Activated T-helper 17 cell treated with anti-CD3 and anti-CD28 coated beads, Interleukin-2, amount 50 U/mL, for 72 hours (primary cell): ENCODE results near the gene ARVCF. TPM values are rescaled to one million over a fixed set of nuclear protein-coding genes. Genes with fewer than 3 reads are reported as not detected.

Experiments
- ATAC-seq: fragments of 150-1000 bp; cut with Tn5 transposase; replicated peaks from 2 replicates; pipeline ENCODE4 v1.10.0; 2021; ENCODE audit warnings: mild to moderate bottlenecking, moderate library complexity
- H3K27ac Mint-ChIP-seq: one replicate; pipeline ENCODE4 v1.8.0; 2022; ENCODE audit warnings: mixed read lengths
- H3K27me3 Mint-ChIP-seq: one replicate; pipeline ENCODE4 v1.8.0; 2022; ENCODE audit warnings: mixed read lengths
- H3K36me3 Mint-ChIP-seq: one replicate; pipeline ENCODE4 v1.8.0; 2022; ENCODE audit warnings: low read depth, mild to moderate bottlenecking, mixed read lengths
- H3K4me1 Mint-ChIP-seq: one replicate; pipeline ENCODE4 v1.8.0; 2022; ENCODE audit warnings: mixed read lengths
- H3K4me3 Mint-ChIP-seq: one replicate; pipeline ENCODE4 v1.8.0; 2022; ENCODE audit warnings: mild to moderate bottlenecking, mixed read lengths
- H3K9me3 Mint-ChIP-seq: one replicate; pipeline ENCODE4 v1.8.0; 2022; ENCODE audit warnings: mixed read lengths
- total RNA-seq, 2 donors: library from RNA; stranded (reverse); gene quantifications; one replicate each; pipeline ENCODE4 v1.2.3, GENCODE V29; 2022

The ARVCF gene
- total RNA-seq, 2 donors from 2014 or later, result 1.0 to 1.2 TPM

- no peaks in the 10 kb centered on the region for H3K36me3 Mint-ChIP-seq
- no peaks in the 10 kb centered on the region for H3K9me3 Mint-ChIP-seq
- no peaks in the 10 kb centered on the region for H3K27me3 Mint-ChIP-seq
- peaks cover 1% of the 10 kb centered on the region for H3K4me1 Mint-ChIP-seq
- no peak overlapping the region for H3K27ac Mint-ChIP-seq
- ATAC-seq, result no peak
- no peak overlapping the region for H3K4me3 Mint-ChIP-seq
These were observed 56.0 kb downstream of the ARVCF start for GRCh38 chr22:19960491-19961200.

GRCh38 chr22:19959587-19960490 is 56.8 kb downstream of the ARVCF start:
- peaks cover 4% of the 10 kb centered on the region for H3K4me1 Mint-ChIP-seq
- H3K9me3 Mint-ChIP-seq, result no peaks in the 10 kb centered on the region
- no peak overlapping the region for H3K27ac Mint-ChIP-seq
- no peaks in the 10 kb centered on the region for H3K36me3 Mint-ChIP-seq
- no peak overlapping the region for H3K4me3 Mint-ChIP-seq
- no peaks in the 10 kb centered on the region for H3K27me3 Mint-ChIP-seq
- no peak for ATAC-seq

- Mint-ChIP-seq H3K4me1 (peaks cover 4% of the 10 kb centered on the region), H3K27me3 (no peaks in the 10 kb centered on the region), H3K27ac (no peak overlapping the region), H3K36me3 (no peaks in the 10 kb centered on the region), H3K9me3 (no peaks in the 10 kb centered on the region), H3K4me3 (no peak overlapping the region)
- no peak for ATAC-seq
These were observed 57.5 kb downstream of the ARVCF start for GRCh38 chr22:19959043-19959586.

DNA sequence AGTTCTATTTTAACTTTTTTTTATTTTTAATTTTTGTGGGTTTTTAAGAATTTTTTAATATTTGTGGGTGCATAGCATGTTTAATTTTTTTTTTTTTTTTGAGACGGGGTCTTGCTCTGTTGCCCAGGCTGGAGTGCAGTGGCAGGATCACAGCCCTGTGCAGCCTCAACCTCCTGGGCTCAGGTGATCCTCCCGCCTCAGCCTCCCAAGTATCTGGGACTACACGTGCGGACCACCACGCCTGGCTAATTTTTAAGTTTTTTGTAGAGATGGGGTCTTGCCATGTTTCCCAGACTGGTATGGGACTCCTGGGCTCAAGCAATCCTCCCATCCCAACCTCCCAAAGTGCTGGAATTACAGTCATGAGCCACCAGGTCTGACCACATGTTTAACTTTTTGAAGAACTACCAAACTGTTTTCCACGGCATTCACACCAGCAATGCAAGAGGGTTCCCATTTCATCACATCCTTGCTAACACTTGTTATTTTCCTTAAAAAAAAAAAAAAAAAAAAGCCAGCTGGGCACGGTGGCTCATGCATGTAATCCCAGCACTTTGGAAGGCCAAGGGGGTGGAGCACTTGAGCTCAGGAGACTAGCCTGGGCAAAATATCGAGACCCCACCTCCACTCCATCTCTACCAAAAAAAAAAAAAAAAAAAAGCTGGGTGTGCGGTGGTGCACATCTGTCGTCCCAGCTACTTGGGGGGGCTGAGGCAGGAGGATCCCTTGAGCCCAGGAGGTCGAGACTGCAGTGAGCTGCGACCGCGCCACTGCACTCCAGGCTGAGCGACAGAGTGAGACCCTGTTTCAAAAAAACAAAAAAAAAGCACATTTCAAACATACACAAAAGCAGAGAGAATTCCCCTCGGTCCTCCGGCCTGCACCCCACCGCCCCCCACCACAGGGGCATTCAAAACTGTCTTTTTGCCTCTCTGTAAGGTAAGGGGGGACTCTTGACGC is 58.3 kb downstream of the ARVCF start:
- H3K4me3 Mint-ChIP-seq, result no peak overlapping the region
- no peaks in the 10 kb centered on the region for H3K27me3 Mint-ChIP-seq
- no peak overlapping the region for H3K27ac Mint-ChIP-seq
- no peaks in the 10 kb centered on the region for H3K9me3 Mint-ChIP-seq
- no peak for ATAC-seq
- H3K4me1 Mint-ChIP-seq, result peaks cover 4% of the 10 kb centered on the region
- H3K36me3 Mint-ChIP-seq, result no peaks in the 10 kb centered on the region

GRCh38 chr22:19957445-19957844 is 59.2 kb downstream of the ARVCF start:
- Mint-ChIP-seq H3K4me3 (no peak overlapping the region), H3K4me1 (peaks cover 4% of the 10 kb centered on the region), H3K27ac (no peak overlapping the region), H3K36me3 (no peaks in the 10 kb centered on the region), H3K27me3 (no peaks in the 10 kb centered on the region), H3K9me3 (no peaks in the 10 kb centered on the region)
- ATAC-seq, result no peak

DNA sequence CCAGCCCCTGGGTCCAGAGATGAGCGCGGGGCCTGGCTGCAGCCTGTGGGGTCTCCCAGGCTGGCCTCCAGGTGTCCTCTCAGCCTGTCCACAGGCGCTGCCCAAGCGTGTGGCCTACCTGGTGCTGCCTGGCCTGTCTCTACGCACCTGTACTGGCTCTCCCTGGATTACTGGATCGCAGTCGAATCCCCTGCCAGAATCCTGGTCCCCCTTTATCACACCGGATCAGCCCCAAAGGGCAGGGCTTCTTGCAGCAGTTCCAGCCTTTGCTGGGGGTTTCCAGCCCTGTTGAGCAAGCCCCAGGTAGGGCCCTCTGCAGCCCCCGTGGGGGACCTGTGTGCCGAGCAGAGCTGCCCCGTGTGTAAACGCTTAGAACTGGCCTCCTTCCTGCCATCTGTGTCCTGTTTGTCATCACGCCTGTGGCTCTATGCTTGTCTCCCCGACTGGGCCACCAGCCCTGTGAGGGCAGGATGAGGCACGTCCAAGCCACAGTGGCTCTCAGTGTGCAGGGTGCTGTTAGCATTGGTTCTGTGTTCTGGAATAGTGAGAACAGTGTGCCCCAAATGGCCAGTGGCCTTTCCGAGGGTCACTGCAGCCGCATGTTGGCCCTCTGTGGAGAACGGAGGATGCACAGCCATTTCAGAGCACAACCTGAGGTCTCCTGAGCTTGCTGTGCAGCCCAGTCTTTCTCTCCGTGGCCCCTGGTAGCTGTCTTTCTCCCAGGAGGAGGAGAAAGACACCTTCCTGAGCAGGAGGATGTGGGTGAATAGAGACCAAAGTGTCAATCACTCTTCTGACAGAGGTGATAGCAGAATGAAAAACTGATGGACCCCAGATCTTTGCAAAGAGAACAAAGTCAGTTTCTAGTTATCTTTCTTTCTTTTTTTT is 61.1 kb downstream of the ARVCF start:
- peaks cover 12% of the 10 kb centered on the region for H3K36me3 Mint-ChIP-seq
- H3K9me3 Mint-ChIP-seq, result no peaks in the 10 kb centered on the region
- H3K4me1 Mint-ChIP-seq, result peaks cover 4% of the 10 kb centered on the region
- peak; percentile 12 for ATAC-seq
- H3K27me3 Mint-ChIP-seq, result no peaks in the 10 kb centered on the region
- no peak overlapping the region for H3K4me3 Mint-ChIP-seq
- no peak overlapping the region for H3K27ac Mint-ChIP-seq

- Mint-ChIP-seq H3K27me3 (no peaks in the 10 kb centered on the region), H3K27ac (peak overlapping the region; percentile 75), H3K4me1 (peaks cover 13% of the 10 kb centered on the region), H3K9me3 (no peaks in the 10 kb centered on the region), H3K36me3 (peaks cover 23% of the 10 kb centered on the region), H3K4me3 (no peak overlapping the region)
- no peak for ATAC-seq
These were observed 65.3 kb downstream of the ARVCF start for GRCh38 chr22:19951346-19951745.

DNA sequence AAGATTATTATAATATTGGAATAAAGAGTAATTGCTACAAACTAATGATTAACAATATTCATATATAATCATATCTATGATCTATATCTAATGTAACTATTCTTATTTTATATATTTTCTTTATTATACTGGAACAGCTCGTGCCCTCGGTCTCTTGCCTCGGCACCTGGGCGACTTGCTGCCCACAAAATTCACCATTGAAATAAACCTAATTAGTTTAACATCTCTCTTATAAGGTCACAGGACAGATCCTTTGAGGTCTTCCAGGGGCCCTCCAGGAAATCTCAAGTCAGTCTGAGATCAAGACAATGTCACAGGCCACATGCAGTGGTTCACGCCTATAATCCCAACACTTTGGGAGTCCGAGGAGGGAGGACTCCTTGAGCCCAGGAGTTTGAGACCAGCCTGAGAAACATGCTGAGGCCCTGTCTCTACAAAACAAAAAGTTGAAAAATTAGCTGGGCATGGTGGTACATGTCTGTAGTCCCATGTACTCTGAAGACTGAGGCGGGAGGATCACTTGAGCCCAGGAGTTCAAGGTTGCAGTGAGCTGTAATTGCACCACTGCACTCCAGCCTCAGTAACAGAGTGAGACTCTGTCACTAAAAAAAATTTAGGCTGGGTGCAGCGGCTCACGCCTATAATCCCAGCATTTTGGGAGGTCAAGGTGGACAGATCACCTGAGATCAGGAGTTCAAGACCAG is 68.4 kb downstream of the ARVCF start:
- no peaks in the 10 kb centered on the region for H3K9me3 Mint-ChIP-seq
- H3K4me3 Mint-ChIP-seq, result no peak overlapping the region
- no peak overlapping the region for H3K27ac Mint-ChIP-seq
- no peak for ATAC-seq
- H3K4me1 Mint-ChIP-seq, result peaks cover 17% of the 10 kb centered on the region
- no peaks in the 10 kb centered on the region for H3K27me3 Mint-ChIP-seq
- peaks cover 28% of the 10 kb centered on the region for H3K36me3 Mint-ChIP-seq

DNA sequence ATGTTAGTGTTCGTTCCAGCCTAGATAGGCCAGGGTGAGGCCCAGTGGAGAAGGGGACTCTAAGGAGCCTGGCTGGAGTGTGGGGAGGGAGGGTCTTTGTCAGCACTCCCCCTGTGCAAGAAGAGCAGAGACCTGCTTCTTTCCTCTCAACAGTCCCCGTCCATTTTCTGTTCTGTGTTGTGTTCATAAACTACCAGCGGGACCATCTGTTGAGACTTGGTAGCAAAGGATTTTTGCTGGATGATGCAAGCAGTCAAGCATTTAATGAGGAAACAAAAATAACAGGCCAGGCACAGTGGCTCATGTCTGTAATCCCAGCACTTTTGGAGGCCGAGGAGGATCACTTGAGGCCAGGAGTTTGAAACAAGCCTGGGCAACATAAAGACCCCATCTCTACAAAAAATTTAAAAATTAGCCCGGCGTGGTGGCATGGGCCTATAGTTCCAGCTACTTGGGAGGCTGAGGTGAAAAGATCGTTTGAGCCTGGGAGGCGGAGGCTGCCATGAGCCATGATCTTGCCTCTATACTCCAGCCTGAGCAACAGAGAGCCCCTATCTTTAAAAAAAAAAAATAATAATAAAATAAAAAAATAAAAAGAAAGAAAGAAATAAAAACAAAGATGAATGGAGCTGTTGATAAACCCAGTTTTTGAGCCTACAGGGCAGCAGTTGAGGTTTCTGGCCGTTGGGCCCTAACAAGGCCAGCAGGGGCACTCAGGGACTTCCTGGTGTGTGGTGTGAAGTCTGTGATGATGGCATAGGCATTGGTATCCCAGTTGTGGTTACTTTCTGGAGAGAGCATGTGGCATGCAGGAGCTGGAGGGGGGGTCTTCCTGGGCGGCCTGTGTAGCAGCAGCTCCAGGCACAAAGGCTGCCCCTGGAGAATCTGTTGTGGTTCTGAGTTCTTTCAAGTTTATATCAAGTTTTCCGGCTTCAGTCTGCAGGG is 73.3 kb downstream of the ARVCF start:
- Mint-ChIP-seq H3K4me3 (peak overlapping the region; percentile 98), H3K27ac (peak overlapping the region; percentile 99)

GRCh38 chr22:19942157-19943081 is 74.2 kb downstream of the ARVCF start:
- peak overlapping the region; percentile 98 for H3K4me3 Mint-ChIP-seq
- no peaks in the 10 kb centered on the region for H3K9me3 Mint-ChIP-seq
- no peaks in the 10 kb centered on the region for H3K27me3 Mint-ChIP-seq
- H3K36me3 Mint-ChIP-seq, result peaks cover 11% of the 10 kb centered on the region
- H3K27ac Mint-ChIP-seq, result peak overlapping the region; percentile 99
- peak; percentile 35 for ATAC-seq
- H3K4me1 Mint-ChIP-seq, result peaks cover 21% of the 10 kb centered on the region

More for the DNA sequence above, 73.3 kb downstream of the ARVCF start:
- no peaks in the 10 kb centered on the region for H3K9me3 Mint-ChIP-seq
- no peak for ATAC-seq
- H3K4me1 Mint-ChIP-seq, result peaks cover 25% of the 10 kb centered on the region
- peaks cover 11% of the 10 kb centered on the region for H3K36me3 Mint-ChIP-seq
- no peaks in the 10 kb centered on the region for H3K27me3 Mint-ChIP-seq

DNA sequence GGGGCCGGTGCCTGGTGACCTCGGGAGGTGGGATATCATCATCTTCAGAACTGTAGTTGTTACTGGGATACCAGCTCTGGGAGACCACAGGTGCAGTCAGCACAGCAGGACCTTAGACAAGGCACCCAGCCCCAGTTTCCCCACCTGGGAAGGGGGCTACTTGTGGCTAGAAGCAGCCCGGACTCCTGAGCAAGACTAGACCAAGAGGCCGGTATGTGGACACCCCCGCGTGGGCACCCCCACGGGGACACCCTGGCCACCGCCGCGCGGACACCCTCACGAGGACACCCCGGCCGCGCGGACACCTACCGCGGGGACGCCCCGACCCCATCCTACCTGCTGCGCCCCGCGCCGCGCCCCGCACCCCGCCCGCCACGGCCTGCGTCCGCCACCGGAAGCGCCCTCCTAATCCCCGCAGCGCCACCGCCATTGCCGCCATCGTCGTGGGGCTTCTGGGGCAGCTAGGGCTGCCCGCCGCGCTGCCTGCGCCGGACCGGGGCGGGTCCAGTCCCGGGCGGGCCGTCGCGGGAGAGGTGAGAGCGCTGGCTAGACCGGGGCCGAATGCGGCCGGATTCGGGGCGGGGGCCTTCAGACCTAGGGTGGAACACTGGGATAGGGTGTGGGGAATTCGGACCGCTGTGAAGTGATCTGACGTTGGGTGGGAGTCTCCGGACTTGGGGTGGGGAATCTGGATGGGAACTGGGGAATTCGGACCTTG is 75.1 kb downstream of the ARVCF start, which contains the start of the genes COMT and TXNRD2:
Gene COMT, plus strand, starts transcription at position 408 of the 718 bp plus-strand sequence. CDS start 20,755 bp downstream, outside the sequence.
Gene TXNRD2, minus strand, starts transcription at position 454 of the 718 bp plus-strand sequence. Its CDS starts 15 bp downstream, at position 439.
- peak within 1 kb of the TSS; percentile 99 for H3K27ac Mint-ChIP-seq
- peaks cover 3% of the 10 kb centered on the region for H3K9me3 Mint-ChIP-seq
- ATAC-seq, result peak; percentile 91
- H3K36me3 Mint-ChIP-seq, result peaks cover 14% of the 10 kb centered on the region
- peak within 1 kb of the TSS; percentile 98 for H3K4me3 Mint-ChIP-seq
- H3K27me3 Mint-ChIP-seq, result no peaks in the 10 kb centered on the region
- peaks cover 17% of the 10 kb centered on the region for H3K4me1 Mint-ChIP-seq
